ENCODE results near the gene MTHFR. TPM values are rescaled to one million over a fixed set of nuclear protein-coding genes. Genes with fewer than 3 reads are reported as not detected.

The MTHFR gene
- 28.7 and 29.6 TPM in 2 replicates for total RNA-seq
- long read RNA-seq, partial matches to known transcripts = 1 of 2 reads
- long read RNA-seq, other reads (novel, unspliced or antisense) = 1 of 2 reads

GRCh38 chr1:11805422-11806306 lies at the start of gene MTHFR, which contains the start of gene CLCN6:
Gene MTHFR (minus strand): TSS chr1:11805964. CDS start chr1:11803116, 2,848 bp downstream.
Gene CLCN6 (plus strand): TSS chr1:11806191. CDS start chr1:11806263, 72 bp downstream.
- Mint-ChIP-seq H3K27ac (ENCODE audit: unreplicated experiment) (peak within 1 kb of the TSS; percentile 95), H3K27me3 (ENCODE audit: low read depth) (no peaks in the 10 kb centered on the region), H3K36me3 (ENCODE audit: low read depth) (peaks cover 7% of the 10 kb centered on the region), H3K4me1 (peaks cover 66% of the 10 kb centered on the region), H3K9me3 (no peaks in the 10 kb centered on the region), H3K4me3 (peak within 1 kb of the TSS; percentile 100)
- DNase-seq (ENCODE audit: low read depth, low spot score) = peak; percentile 98
- TF ChIP-seq, protein P1, sequence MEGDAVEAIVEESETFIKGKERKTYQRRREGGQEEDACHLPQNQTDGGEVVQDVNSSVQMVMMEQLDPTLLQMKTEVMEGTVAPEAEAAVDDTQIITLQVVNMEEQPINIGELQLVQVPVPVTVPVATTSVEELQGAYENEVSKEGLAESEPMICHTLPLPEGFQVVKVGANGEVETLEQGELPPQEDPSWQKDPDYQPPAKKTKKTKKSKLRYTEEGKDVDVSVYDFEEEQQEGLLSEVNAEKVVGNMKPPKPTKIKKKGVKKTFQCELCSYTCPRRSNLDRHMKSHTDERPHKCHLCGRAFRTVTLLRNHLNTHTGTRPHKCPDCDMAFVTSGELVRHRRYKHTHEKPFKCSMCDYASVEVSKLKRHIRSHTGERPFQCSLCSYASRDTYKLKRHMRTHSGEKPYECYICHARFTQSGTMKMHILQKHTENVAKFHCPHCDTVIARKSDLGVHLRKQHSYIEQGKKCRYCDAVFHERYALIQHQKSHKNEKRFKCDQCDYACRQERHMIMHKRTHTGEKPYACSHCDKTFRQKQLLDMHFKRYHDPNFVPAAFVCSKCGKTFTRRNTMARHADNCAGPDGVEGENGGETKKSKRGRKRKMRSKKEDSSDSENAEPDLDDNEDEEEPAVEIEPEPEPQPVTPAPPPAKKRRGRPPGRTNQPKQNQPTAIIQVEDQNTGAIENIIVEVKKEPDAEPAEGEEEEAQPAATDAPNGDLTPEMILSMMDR (conservative IDR thresholded peaks at IDR 0.05) = no peak

- peaks cover 4% of the 10 kb centered on the region for H3K4me1 Mint-ChIP-seq
- no peak overlapping the region for H3K27ac Mint-ChIP-seq (ENCODE audit: unreplicated experiment)
- no peak overlapping the region for H3K4me3 Mint-ChIP-seq
- H3K9me3 Mint-ChIP-seq = no peaks in the 10 kb centered on the region
- TF ChIP-seq, protein P1 (conservative IDR thresholded peaks at IDR 0.05) = no peak
- H3K27me3 Mint-ChIP-seq (ENCODE audit: low read depth) = peaks cover 70% of the 10 kb centered on the region
- no peak for DNase-seq (ENCODE audit: low read depth, low spot score)
- no peaks in the 10 kb centered on the region for H3K36me3 Mint-ChIP-seq (ENCODE audit: low read depth)
Observed at GRCh38 chr1:11855430-11855829, 49.7 kb upstream of the MTHFR start.

DNA sequence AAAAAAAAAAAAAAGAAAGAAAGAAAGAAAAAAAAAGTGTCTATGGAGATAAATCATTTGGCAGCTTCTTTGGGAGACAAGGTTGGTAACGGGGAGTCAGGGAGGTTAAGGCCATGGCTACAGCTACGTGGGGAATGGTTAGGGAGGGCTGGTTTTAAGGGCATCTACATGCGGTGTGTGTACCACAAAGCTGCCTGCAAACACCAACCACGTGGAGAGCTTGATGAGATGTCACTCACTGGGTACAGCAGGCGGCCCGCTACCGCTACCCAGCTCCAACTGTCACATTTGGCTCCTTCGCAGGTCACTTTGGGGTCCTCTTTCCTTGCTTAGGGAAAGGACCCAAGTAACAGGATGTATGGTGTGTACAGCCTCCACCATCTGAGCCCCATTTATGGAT lies 48.8 kb upstream of the MTHFR start:
- H3K27ac Mint-ChIP-seq (ENCODE audit: unreplicated experiment) = no peak overlapping the region
- no peak overlapping the region for H3K4me3 Mint-ChIP-seq
- no peaks in the 10 kb centered on the region for H3K9me3 Mint-ChIP-seq
- H3K4me1 Mint-ChIP-seq = peaks cover 4% of the 10 kb centered on the region
- TF ChIP-seq, protein P1 (conservative IDR thresholded peaks at IDR 0.05) = no peak
- no peak for DNase-seq (ENCODE audit: low read depth, low spot score)
- peaks cover 3% of the 10 kb centered on the region for H3K36me3 Mint-ChIP-seq (ENCODE audit: low read depth)
- H3K27me3 Mint-ChIP-seq (ENCODE audit: low read depth) = peaks cover 64% of the 10 kb centered on the region

DNA sequence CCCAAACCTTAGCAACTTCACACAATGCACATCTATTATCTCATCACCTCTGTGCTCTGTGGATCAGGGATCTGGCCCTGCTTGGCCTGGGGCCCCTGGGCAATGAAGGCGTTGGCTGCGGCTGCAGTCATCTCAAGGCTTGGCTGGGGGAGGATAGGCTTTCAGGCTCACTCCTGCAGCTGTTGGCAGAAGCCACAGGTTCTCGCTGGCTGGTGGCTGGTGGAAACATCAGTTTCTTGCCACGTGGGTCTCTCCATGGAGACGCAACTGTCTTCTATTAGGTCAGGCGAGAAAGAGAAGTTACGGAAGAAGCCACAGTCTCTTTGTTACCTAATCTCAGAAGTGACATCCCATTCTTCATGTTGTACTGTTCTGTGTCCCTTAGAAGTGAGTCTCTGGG lies 45.4 kb upstream of the MTHFR start:
- Mint-ChIP-seq H3K9me3 (no peaks in the 10 kb centered on the region), H3K27ac (ENCODE audit: unreplicated experiment) (no peak overlapping the region), H3K27me3 (ENCODE audit: low read depth) (peaks cover 30% of the 10 kb centered on the region), H3K4me1 (peaks cover 4% of the 10 kb centered on the region), H3K36me3 (ENCODE audit: low read depth) (peaks cover 3% of the 10 kb centered on the region), H3K4me3 (no peak overlapping the region)
- DNase-seq (ENCODE audit: low read depth, low spot score) = no peak
- TF ChIP-seq, protein P1 (conservative IDR thresholded peaks at IDR 0.05) = no peak

- Mint-ChIP-seq H3K27me3 (ENCODE audit: low read depth) (peaks cover 23% of the 10 kb centered on the region), H3K4me3 (no peak overlapping the region), H3K9me3 (no peaks in the 10 kb centered on the region), H3K4me1 (peaks cover 4% of the 10 kb centered on the region), H3K27ac (ENCODE audit: unreplicated experiment) (peak overlapping the region; percentile 78), H3K36me3 (ENCODE audit: low read depth) (peaks cover 3% of the 10 kb centered on the region)
- DNase-seq (ENCODE audit: low read depth, low spot score) = no peak
- TF ChIP-seq, protein P1 (conservative IDR thresholded peaks at IDR 0.05) = no peak
Observed at GRCh38 chr1:11850156-11850555, 44.4 kb upstream of the MTHFR start.

Measured in neural crest cell (in vitro differentiated cells).